Endodermal cell (in vitro differentiated cells): ENCODE data around the gene SLC24A1. TPM values are rescaled to one million over a fixed set of nuclear protein-coding genes. Genes with fewer than 3 reads are reported as not detected.
A peak's percentile ranks its signal among the peaks of the same experiment; 100 is the strongest.

Experiments used
- DNase-seq: peaks from one replicate; pipeline ENCODE4 v3.0.0-alpha.2; 2017
- H3K27ac ChIP-seq: 2 replicates; pipeline ENCODE4 v1.5.1; 2013; ENCODE audit warnings: mild to moderate bottlenecking, low read depth, low read length, moderate library complexity
- H3K27me3 ChIP-seq: 2 replicates; pipeline ENCODE4 v1.6.1; 2013; ENCODE audit warnings: mild to moderate bottlenecking, low read length, moderate library complexity; ENCODE audit not compliant: insufficient read depth, control insufficient read depth, poor library complexity, severe bottlenecking
- H3K36me3 ChIP-seq: 2 replicates; pipeline ENCODE4 v1.7.0; 2013; ENCODE audit warnings: mild to moderate bottlenecking, low read length, moderate library complexity; ENCODE audit not compliant: control insufficient read depth, insufficient read depth
- H3K4me1 ChIP-seq: one replicate; pipeline ENCODE4 v1.7.0; 2013; ENCODE audit warnings: low read length; ENCODE audit not compliant: control insufficient read depth, insufficient read depth
- H3K4me3 ChIP-seq: 2 replicates; pipeline ENCODE4 v1.5.1; 2013; ENCODE audit warnings: mild to moderate bottlenecking, low read length, moderate library complexity
- H3K9ac ChIP-seq: 2 replicates; pipeline ENCODE4 v1.6.1; 2013; ENCODE audit warnings: mild to moderate bottlenecking, low read length, moderate library complexity; ENCODE audit not compliant: poor library complexity, severe bottlenecking; ENCODE audit errors: extremely low read depth
- H3K9me3 ChIP-seq: 2 replicates; pipeline ENCODE4 v1.6.1; 2013; ENCODE audit warnings: mild to moderate bottlenecking, low read length, moderate library complexity; ENCODE audit not compliant: control insufficient read depth
- H3K27ac Mint-ChIP-seq: 2 replicates; pipeline ENCODE4 v1.8.0; 2020; ENCODE audit warnings: mixed read lengths
- H3K27me3 Mint-ChIP-seq: 2 replicates; pipeline ENCODE4 v1.8.0; 2021; ENCODE audit warnings: mild to moderate bottlenecking, mixed read lengths; ENCODE audit not compliant: insufficient read depth
- H3K36me3 Mint-ChIP-seq: 2 replicates; pipeline ENCODE4 v1.8.0; 2020; ENCODE audit warnings: low read depth, mixed read lengths
- H3K4me1 Mint-ChIP-seq: 2 replicates; pipeline ENCODE4 v1.8.0; 2020; ENCODE audit warnings: mixed read lengths
- H3K4me3 Mint-ChIP-seq: 2 replicates; pipeline ENCODE4 v1.8.0; 2020; ENCODE audit warnings: mild to moderate bottlenecking, moderate library complexity, mixed read lengths
- H3K9me3 Mint-ChIP-seq: 2 replicates; pipeline ENCODE4 v1.8.0; 2020; ENCODE audit warnings: mild to moderate bottlenecking, mixed read lengths
- WGBS, 2 experiments: methylation state at CpG; one replicate each; pipeline versions ENCODE4 v1.1.5 to v1.1.7; 2013; ENCODE audit warnings: missing lambda C conversion rate in 2 of 2, mixed read lengths in 1 of 2; ENCODE audit not compliant: insufficient coverage in 1 of 2, insufficient read length in 1 of 2; 5-methylcytosine and 5-hydroxymethylcytosine counted together
- total RNA-seq, 2 donors: library from RNA; stranded (reverse); fragmentation: NEBNext Ultra II Directional in 1 of 2; extraction: Animal tissue kit (Norgen Biotek cat#: 25700) in 1 of 2; gene quantifications; 2 replicates in 1 of 2; 3 replicates in 1 of 2; pipeline ENCODE4 v1.2.1, GENCODE V29; 2021
- TF ChIP-seq, protein P1 (sequence below): fragments of 200-600 bp; sonication (generic); conservative IDR thresholded peaks from 2 replicates; pipeline ENCODE4 v1.5.0; 2021; ENCODE audit warnings: antibody characterized with exemption, mild to moderate bottlenecking

The SLC24A1 gene
- total RNA-seq, 2 donors from 2014 or later, result 12.0 to 14.2 TPM

DNA sequence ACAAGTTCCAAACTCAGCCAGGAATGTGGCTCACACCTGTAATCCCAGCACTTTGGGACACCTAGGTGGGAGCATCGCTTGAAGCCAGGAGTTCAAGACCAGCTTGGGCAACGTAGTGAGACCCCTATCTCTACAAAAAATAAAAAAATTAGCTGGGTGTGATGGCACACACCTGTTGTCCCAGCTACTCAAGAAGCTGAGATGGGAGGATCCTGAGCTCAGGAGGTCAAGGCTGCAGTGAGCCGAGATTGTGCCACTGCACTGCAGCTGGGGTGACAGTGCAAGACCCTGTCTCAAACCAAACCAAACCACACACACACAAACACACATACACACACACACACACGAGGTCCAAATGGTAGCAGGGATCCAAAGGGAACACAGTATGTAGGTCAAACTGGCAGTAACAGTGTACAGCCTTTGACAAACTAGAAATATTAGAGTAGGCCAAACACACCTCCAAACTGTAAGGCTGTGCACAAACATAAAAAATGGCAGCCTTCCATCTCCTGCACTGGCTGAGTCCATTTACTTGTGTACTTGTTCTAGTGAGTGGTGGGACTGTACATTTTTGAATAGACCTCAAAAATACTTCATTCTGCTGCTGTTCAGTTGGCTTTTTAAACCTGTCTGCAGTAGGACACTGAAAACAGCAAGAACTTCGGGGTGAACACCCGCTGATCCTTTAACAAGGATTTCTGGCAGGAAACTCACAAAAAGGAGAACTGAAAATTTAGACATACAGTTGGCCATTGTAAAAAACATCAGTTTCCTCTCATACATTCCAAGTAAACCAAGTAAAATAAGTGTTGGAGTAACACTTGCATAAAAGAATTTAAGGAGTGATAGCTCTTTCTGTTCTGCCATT, 44.4 kb upstream of the SLC24A1 start:
- Mint-ChIP-seq H3K27ac (no peak overlapping the region), H3K4me1 (peaks cover 22% of the 10 kb centered on the region), H3K36me3 (peaks cover 59% of the 10 kb centered on the region), H3K27me3 (no peaks in the 10 kb centered on the region), H3K4me3 (no peak overlapping the region), H3K9me3 (no peaks in the 10 kb centered on the region)
- H3K36me3 ChIP-seq, result peaks cover 84% of the 10 kb centered on the region
- H3K4me3 ChIP-seq, result no peak overlapping the region
- no peak overlapping the region for H3K9ac ChIP-seq
- H3K4me1 ChIP-seq, result peaks cover 5% of the 10 kb centered on the region
- TF ChIP-seq, protein P1, sequence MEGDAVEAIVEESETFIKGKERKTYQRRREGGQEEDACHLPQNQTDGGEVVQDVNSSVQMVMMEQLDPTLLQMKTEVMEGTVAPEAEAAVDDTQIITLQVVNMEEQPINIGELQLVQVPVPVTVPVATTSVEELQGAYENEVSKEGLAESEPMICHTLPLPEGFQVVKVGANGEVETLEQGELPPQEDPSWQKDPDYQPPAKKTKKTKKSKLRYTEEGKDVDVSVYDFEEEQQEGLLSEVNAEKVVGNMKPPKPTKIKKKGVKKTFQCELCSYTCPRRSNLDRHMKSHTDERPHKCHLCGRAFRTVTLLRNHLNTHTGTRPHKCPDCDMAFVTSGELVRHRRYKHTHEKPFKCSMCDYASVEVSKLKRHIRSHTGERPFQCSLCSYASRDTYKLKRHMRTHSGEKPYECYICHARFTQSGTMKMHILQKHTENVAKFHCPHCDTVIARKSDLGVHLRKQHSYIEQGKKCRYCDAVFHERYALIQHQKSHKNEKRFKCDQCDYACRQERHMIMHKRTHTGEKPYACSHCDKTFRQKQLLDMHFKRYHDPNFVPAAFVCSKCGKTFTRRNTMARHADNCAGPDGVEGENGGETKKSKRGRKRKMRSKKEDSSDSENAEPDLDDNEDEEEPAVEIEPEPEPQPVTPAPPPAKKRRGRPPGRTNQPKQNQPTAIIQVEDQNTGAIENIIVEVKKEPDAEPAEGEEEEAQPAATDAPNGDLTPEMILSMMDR, result no peak
- no peaks in the 10 kb centered on the region for H3K27me3 ChIP-seq
- no peaks in the 10 kb centered on the region for H3K9me3 ChIP-seq
- WGBS, 2 experiments, result 85 to 93% methylated on average over 4 to 6 of the region's 6 CpGs
- no peak for DNase-seq
- peak overlapping the region; percentile 22 for H3K27ac ChIP-seq

DNA sequence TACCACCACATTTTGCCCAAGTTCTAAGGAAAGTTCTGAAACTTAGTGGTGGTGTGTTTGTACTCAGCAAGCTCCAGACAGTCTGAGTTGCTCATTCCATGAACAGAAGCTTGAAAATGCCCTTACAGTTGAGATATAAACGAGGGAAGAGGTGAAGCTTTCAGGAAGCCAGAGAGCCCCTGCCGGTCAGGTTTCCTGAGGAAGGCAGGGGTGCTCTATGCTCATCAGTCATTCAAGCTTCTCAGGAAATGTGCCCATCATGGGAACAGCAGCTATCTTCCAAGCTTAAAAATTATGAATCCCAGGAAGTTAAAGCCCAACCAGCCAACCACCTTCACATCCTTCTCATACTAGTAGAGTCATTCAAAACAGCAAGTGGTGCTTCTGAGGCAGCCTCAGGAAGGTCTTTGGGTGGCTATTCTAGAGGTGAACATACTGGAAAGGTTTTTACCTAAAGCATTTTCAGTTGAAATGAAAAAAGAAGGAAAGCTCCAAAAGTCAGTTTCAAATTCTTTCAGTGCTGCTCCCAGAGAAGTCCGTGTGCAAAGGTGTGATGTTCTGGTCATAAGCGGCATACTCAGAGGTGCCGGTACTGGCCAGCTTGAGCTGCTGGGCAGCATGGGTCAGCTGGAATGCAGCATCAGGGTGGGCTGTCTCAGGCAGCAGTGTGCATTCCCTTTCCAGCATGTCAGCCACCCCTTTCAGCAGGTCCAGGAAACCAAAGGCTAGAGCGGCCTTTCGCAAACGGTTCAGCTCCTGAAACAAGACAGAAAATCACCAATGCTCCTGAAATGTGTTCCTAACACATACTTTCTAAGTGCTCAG, 42.6 kb upstream of the SLC24A1 start:
- Mint-ChIP-seq H3K4me1 (peaks cover 22% of the 10 kb centered on the region), H3K9me3 (no peaks in the 10 kb centered on the region), H3K27ac (peak overlapping the region; percentile 81), H3K4me3 (no peak overlapping the region), H3K27me3 (no peaks in the 10 kb centered on the region), H3K36me3 (peaks cover 66% of the 10 kb centered on the region)
- peak overlapping the region; percentile 16 for H3K27ac ChIP-seq
- no peaks in the 10 kb centered on the region for H3K9me3 ChIP-seq
- H3K9ac ChIP-seq, result no peak overlapping the region
- WGBS, 2 experiments, result 86 to 87% methylated on average over 8 of the region's 8 CpGs
- DNase-seq, result peak; percentile 50
- TF ChIP-seq, protein P1, result no peak
- peaks cover 85% of the 10 kb centered on the region for H3K36me3 ChIP-seq
- H3K4me1 ChIP-seq, result peaks cover 5% of the 10 kb centered on the region
- no peak overlapping the region for H3K4me3 ChIP-seq
- H3K27me3 ChIP-seq, result no peaks in the 10 kb centered on the region

GRCh38 chr15:65579762-65580161, 42.0 kb upstream of the SLC24A1 start:
- Mint-ChIP-seq H3K9me3 (no peaks in the 10 kb centered on the region), H3K36me3 (peaks cover 66% of the 10 kb centered on the region), H3K27me3 (no peaks in the 10 kb centered on the region), H3K27ac (peak overlapping the region; percentile 81), H3K4me1 (peaks cover 22% of the 10 kb centered on the region), H3K4me3 (no peak overlapping the region)
- Histone ChIP-seq H3K4me1 (peaks cover 5% of the 10 kb centered on the region), H3K9ac (no peak overlapping the region), H3K36me3 (peaks cover 85% of the 10 kb centered on the region), H3K27ac (peak overlapping the region; percentile 58), H3K9me3 (no peaks in the 10 kb centered on the region), H3K27me3 (no peaks in the 10 kb centered on the region), H3K4me3 (no peak overlapping the region)
- 69 to 90% methylated on average over 3 of the region's 3 CpGs for WGBS, 2 experiments
- TF ChIP-seq, protein P1, result no peak
- DNase-seq, result no peak
